Activated CD8-positive, alpha-beta memory T cell treated with anti-CD3 and anti-CD28 coated beads, Interleukin-2, amount 50 U/mL, for 24 hours (primary cell): ENCODE data around the gene OLFM1.
"Not testable (repeated sequence)": the region's sequence is repeated elsewhere in the genome, so short reads cannot be mapped to it uniquely, and the experiment has no call there.

ENCODE experiments used
- DNase-seq: peaks from one replicate; pipeline ENCODE4 v3.0.0-alpha.2; 2020; ENCODE audit errors: extremely low read depth

OLFM1 gene

DNA sequence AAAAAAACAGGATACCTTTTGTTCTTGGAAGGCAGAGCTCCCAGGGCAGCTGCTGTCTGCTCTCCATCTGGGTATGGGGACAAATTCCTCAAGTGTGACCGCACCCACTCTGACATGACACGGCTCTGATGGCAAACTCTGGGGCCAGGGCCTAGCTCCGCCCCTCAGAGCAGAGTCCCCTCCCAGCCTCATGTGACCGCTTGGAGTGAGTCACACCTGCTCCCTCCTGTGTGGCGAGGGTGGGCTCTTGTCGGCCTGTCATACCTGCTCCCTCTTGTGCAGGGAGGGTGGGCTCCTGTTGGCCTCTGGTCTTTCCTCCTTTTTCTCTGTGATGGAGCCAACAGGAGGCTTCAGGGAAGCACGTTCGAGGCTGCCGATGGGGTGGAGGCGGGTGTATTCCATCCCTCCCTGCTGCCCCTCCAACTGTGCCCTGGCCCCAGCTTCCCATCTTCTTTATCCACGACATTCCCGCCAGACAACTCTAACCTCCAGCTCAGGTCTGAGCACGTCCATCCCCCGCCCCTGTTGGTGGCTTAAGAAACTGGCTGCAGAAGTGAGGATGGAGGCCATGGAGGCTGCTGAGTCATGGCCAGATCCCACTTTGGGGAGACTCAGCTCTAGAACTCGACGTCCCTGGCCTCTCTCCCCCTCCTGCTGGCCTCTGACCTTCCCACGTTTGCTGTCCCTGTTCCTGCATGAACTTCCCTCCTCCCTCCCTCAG is 65.3 kb downstream of the OLFM1 start:
- DNase-seq = no peak

DNA sequence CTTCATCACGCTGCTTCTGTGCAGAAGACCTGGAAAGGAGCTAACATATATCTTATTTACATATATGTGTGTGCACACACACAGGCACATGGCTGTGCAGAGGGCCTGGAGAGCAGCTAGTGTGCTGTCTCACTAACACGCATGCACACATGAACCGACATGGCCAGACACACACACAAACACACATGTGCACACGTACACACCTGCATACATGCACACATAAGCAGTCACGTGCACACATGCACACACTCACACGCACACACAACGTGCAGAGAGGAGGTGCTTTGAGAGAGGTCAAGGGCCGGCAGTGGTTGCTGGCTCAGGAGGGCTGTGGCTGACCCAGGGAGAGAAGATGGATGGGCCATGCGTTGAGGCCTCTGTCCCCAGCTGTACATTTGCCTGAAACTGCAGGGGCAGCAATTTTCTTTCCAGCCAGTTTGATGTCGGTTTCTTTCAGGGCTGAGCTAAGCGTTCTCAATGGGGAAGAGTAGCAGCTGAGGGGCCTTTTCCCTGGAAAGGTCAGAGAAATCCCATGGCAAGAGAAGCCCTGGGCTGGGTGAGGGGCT is 66.7 kb downstream of the OLFM1 start:
- DNase-seq = no peak

DNA sequence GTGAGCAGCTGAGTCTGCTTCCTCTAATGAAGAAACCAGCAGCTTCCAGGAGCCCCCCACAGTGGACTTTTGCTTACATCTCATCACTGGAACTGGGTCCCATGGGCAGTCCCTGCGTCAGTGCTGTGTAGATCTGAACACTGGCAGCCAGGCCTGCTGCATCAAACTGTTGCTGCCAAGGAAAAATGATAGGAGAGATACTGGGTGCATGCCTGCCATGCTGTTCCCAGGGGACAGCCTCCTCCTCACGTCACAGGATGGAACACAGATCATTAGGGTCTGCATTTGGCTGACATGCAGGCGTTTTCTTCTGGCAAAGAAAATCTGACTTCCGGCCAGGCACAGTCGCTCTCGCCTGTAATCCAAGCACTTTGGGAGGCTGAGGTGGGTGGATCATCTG is 67.9 kb downstream of the OLFM1 start:
- no peak for DNase-seq

DNA sequence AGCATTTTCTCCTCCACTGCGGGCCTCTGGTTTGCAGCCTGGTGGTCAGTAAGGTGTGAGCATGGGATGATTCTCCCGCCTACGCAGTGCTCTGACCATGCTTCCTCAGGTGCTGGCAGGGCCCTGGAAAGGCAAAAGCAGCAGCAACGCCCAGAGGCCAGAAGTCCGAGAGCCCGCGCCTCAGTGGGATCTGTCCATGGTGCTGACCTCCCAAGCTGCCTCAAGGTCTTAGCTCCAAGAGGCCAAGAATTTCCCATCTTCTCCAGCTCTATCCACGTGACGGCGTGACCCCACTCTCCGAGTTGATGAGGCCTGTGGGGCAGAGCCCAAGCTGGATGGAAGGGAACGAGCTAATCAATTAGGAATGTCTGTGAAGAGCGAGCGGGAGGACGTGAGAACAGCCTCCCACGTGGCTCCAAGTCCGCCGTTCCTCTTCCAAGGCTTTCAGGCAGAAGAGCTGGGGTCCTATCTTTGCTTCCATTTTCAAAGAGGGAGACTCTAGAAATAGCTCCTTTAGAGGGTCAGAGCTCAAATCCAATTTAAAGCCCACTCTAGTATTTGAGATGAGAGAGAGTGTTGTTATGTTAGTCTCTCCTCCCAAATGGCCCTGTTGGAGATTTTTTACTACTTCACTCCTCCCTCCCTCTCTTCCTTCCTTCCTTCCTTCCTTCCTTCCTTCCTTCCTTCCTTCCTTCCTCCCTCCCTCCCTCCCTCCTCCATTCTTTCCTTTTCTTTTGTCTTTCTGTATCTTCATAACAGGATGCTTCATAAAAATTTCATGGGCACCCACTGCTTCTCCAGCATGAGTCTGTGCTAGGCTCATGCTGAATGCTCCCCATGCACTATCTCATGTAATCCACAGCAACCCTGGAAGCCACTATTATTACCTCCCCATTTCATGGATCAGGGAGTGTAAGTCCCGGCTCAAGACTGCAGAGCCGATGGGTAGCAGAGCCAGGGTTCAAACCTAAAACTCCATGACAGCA is 69.3 kb downstream of the OLFM1 start:
- DNase-seq = no peak

DNA sequence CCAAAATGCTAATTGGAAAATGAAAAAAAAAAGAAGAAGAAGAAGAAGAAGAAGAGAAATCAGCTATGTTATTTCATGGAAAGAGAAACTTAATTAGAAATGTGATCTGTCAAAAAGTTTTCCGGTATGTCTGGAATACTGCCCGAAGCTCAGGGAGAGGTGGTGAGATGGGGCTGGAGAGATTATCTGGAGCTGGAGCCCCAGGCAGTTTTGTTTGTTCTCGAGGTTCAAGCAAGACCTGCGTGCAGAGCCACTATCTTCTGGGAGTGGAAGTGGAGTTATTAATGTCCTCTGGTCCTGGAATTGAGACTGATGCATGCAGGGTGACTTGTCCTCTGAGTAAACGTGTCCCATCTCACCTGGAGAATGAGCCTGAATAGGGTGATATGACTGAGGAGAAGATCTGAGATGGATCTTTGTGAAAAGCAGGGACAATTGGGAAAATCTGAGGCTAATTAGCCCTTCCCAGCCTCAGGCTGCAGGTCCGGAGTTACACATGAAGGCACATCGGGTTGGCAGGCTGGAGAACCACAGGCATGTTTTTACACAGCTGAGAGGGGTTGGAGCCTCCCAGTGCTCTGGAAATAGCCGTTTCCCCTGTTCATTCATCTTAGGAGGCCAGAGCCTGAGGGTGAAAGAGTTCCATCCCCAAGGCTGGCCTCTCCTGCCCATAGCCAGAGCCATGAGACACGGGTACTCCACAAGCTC is 70.5 kb downstream of the OLFM1 start:
- no peak for DNase-seq

DNA sequence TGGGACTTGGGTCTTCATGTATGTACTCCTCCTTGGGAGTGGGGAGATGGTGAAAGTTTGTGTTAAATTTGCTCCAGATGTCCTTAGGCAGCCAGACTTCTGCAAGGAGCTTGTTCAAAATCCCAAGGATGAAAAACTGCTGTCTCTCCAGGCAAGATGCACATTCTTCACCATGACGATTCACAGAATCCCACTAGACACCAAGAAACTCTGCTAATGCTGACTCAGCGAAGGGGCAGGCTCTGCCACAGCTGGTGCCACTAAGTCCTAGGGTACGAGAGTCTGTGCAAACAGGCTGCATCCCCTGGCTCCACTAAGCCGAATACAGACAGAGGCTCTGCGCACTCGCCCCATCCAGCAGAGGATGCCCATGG is 71.1 kb downstream of the OLFM1 start:
- no peak for DNase-seq

DNA sequence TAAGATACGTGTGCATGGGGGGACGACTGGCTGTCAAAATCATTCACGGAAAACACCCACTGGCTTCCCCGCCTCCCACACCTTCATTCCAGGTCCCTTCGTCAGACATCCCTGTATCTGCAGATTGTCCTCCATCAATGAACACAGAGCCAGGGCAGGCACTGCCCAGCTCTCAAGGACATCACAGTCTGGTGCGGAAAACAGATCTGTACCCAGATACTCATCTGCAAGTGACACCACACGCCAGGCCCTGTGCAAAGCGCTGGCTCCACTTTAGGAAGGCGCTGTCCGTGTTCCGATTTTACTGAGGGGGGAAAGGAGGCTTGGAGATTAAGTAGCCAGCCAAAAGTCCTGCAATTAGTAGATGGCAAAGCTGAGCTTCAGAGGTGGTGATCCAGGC is 72.3 kb downstream of the OLFM1 start:
- DNase-seq = no peak

DNA sequence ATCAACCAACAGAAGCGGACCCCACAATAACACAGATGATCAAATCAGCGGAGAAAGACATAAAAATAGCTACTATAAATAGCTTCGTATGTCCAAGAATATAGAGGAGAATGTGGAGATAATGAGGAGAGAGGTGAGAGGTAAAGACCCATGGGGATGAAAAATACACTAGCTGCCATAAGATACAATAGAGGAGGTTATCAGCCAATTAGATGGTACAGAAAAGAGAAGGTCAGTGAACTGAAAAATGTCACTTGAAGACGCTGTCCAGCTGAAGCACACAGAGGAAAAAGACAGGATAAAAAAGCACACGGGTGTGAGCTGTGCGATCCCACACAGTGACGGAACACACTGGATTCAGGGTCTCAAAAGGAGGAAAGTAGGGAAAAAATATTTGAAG is 73.4 kb downstream of the OLFM1 start:
- no peak for DNase-seq

DNA sequence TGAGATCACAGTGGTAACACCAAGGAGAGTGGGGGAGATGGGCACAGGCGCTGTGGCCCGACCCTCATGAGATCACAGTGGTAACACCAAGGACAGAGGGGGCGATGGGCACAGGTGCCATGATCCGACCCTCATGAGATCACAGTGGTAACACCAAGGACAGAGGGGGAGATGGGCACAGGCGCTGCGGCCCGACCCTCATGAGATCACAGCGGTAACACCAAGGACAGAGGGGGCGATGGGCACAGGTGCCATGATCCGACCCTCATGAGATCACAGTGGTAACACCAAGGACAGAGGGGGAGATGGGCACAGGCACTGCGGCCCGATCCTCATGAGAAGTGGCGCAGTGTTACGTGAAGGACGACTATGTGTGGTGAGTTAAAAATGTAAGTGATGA is 75.1 kb downstream of the OLFM1 start:
- DNase-seq = not testable (repeated sequence)

DNA sequence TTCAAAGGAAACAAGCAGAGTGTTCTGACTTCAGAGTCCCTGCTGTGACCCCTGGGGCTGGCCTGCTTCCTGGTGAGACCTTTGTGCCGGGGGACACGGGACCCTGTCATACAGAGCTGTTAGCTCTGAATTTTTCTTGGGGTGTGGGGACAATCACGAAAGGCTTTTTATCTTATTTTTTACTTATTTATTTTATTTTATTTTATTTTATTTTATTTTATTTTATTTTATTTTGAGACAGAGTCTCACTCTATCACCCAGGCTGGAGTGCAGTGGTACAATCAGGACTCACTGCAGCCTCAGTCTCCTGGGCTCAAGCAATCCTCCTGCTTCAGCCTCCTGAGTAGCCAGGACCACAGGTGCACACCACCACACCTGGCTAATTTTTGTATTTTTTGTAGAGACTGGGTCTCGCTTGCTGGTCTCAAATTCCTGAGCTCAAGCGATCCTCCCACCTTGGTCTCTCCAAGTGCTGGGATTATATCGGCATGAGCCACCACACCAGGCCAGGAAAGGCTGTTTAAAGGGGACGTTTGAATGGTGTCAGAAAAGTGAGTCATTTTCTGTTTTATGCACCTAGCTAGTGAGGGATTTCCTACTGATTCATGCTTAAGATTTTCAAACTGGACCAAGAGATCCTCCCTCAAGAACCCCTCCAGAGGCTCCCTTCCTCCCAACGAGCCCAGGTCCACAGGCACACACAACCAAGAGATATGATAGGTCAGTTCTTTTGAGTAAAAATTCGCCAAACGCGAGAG is 75.7 kb downstream of the OLFM1 start:
- DNase-seq = no peak

DNA sequence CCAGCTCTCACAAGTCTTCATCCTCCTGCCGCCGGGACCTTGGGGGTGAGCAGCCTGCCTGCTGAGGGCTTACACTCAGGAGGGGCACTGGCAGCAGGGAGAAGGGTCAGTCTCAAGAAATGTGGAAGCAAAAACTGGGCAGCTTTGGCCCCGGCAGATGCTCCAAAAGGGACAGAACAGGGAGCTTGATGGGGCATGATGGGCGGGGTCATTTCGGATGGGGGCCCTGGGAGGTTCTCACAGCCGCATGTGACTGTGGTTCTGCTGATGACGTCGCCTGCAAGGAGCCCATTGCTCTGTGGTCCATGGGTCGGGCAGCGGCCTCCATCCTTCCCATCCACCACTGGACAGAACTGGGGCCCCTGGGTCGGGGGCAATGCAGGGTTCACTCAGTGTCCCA is 76.6 kb downstream of the OLFM1 start:
- DNase-seq = no peak

DNA sequence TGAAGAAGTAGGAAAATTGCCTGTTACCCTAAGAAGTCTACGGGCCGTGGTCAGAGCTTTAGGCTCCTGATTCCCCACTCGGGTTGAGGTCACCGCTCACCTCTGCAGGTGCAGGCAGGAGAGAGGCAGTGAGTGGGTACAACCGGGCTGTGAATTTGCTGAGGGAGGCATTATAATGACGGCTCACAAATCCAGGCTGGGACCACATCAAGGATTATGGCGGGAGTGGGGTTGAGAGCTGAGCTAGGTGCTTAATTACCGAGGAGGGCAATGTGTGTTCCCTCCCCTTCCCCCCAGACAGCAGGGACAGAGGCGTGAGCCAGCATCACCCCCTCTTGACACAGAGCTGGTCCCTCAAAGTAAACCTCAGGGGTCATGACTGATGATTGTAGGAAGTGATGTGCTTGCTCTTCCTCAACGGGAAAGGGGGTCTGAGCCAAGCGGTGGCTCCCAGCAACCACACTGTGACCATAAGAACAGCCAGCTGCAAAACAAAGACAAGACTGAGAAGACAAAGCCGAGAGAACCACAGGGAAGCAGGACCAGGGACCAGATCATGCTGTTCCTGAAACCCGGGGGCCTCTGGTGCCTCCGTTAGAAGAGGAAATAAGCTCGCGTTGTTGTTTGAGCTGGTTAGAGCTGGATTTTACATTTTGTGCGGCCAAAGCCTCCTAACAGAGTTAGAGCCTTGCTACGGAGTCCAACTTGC is 77.7 kb downstream of the OLFM1 start:
- no peak for DNase-seq

DNA sequence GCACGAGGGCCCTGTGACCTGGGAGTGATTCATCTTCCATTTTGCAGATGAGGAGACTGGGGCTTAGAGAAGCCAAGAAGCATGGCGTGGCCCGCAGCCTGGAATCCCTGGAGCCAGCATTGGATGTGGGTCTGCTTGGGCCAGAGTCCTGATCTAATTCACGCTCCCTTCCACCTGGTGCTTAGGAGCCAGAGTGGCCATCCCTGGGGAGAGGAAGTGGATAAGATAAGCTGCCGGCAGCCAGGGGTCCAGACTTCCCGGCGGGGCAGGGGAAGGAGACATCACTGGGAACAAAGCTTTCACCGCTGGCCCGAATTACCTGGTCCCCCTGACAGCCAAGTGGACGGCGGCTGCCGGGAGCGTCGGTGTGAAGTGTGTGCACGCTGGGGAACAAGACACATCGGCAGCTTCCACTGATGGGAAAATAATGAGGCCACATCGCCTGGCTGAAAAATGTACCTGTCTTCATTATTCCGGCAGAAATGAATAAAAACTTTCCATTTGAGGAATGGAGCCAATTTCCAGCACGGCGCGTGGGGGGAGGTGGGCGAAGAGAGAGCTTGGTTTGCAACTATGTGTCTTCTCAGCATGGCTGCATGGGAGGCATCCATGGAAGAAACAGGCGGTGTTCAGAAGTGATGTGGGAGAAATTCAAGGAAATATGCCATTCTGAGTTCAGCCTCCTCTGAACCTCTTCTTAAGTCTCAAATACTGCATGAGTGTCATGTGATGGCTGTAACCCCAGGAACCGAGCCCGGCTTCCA is 78.5 kb downstream of the OLFM1 start:
- no peak for DNase-seq

DNA sequence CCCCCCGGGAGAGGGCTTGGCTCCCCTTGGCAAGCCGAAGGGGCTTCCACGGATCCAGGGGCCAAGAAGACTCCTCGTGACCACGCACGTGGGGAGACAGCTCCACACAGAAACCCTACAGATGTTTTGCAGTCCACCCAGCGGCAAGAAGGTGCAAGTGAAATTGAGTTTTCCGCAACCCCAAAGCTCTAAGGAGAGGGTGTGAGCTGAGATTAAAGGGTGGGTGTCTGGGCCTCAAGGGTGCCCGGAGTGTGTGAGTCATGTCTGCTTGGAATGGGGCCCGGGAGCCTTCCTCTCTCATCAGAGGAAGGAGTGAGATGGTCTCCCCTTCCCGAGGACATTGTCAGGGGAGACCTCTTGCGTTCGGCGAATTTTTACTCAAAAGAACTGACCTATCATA is 79.1 kb downstream of the OLFM1 start:
- DNase-seq = no peak

DNA sequence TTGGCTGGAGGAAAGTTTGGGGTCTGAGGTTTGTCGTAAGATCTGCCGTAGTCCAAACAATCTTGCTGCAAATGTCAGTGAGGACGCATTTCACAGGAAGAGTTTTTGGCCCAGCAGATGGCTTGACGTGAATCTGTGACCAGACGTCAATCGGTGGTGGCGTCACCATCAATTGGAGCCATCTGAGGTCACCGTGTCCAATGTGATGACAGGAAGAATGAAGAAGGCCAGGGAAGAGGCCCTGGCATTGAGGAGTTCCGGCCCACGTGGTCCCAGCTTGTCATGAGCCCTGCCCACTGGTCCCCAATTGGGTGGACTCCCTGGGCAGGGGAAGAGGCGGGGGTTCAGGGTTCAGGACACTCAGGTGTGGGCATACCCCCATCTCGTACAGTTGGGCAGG is 79.9 kb downstream of the OLFM1 start:
- no peak for DNase-seq

DNA sequence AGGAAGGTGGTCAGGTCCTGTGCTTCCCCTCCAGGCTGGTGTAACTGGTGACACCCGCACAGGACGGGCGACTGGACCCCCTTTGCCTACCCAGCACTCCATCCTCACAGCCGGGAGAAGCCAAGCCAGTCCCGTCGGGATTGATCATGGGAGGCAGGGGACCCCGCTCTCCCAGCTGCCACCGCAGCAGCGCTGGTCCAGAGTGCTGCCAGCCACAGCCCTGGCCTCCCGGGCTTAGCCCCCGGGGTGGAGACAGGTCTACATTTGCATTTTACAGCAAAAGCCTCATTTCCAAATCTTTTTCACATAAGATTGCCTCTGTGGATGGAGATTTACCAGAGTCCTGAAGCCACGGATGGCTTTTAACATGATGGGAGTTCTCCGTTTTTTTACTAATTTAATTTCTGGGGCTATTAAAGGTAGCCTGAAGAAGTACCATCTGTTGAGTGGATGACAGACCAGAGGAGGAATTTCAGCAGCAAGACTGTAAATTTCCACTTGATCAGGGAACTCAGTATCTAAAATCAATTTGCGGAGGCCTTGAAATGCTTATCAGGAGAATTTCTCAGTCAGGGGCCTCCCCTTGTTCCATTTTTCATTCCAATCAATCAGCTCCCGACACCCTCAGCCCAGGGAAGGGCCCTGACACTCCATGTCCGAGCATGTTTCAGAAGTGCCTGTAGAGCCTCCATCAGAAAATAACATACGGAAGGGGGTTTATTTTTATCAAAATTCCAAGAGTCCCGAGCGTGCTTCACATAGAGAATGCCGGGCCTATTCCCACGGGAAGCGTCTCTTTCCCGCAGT is 80.6 kb downstream of the OLFM1 start:
- DNase-seq = no peak

DNA sequence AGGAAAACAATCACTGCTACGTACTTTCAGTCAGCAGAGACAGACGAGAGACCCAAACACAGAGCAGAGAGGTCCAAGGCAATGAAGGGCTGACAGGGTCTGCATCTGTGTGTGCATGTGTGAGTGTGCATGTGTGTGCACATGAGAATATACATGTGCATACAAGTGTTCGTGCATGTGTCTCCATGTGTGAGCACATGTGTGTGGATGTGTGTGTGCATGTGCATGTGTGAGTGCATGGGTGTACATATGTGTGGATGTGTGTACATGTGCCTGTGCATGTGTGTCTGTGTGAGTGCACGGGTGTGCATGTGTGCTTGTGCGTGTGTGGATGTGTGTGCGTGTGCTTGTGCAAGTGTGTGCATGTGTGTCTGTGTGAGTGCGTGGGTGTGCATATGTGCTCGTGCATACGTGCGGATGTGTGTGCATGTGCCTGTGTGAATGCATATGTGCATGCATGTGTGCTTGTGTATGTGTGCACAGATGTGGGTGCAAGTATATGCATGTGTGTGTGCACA is 82.3 kb downstream of the OLFM1 start:
- DNase-seq = no peak

DNA sequence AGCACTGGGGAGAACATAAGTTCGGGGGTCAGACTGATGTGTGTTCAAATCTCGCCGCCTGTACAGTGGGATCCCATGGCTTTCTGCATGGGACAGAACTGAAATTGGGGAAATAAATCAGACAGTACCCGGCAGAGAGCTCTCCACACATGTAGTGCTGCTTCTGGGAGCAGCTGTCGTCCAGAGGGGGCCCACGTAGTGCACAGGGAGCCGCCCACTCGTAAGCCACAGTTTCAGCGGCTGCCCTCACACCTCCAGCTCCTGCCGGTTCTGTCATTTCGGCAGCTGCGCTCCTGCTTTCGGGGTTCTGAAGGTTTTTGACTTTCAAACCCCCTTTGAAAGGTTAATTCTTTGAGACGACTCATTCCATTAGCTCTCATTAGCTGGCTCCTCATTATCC is 83.1 kb downstream of the OLFM1 start:
- no peak for DNase-seq
